ENCODE data around the gene GRIA1.

DNA sequence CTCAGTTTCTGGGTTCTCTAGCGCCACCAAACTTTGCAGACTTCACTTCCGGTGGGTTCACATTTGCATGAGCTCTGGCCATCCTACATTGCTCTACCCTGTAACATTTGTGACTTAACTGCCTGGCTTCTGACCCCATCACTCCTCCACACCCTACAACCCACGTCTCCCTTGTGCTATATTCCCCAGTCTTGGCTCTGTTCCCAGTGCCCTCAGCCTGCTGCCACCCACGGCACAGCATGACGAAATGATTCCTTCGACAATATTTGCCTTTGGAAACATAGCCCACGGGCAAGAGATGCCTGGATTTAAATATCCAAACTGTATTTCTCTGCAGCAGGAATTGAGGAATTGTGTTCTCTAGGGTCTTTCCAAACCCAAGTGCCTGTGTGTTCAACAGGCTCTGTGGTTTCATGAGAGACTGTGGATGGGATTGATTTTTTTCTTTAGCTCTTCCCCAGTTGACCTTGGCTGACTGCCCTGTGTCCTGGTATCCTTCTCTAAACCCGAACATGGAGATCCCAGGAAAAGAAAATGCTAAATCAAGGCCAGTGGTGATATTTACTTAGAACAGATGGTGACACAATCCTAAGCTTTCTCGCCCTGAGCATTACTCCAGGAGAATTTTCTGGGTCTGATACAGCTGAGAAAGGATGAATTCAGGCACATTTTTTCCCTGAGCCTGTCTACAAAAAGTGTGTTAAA, 44.4 kb upstream of the GRIA1 start:
- TF ChIP-seq POLR2A (IDR thresholded peaks at IDR 0.05; ENCODE audit: low read length) (no peak), GATA1 (IDR thresholded peaks at IDR 0.05; ENCODE audit: low read depth, low read length) (no peak)

Measured in erythroblast (primary cell).